Esophagus muscularis mucosa (tissue), 4 donors: ENCODE data around the gene COL5A2. TPM values are rescaled to one million over a fixed set of nuclear protein-coding genes. Genes with fewer than 3 reads are reported as not detected.

Experiments
- DNase-seq: peaks from one replicate; pipeline ENCODE4 v3.0.0-alpha.2; 2017; ENCODE audit errors: extremely low spot score
- H3K27ac ChIP-seq, 4 donors: fragments of 200-600 bp; sonication (generic); replicated peaks in 1 of 4; 1 replicate in 3 of 4; 2 replicates in 1 of 4; pipeline ENCODE4 v1.5.1; 2016 to 2019; ENCODE audit warnings: mild to moderate bottlenecking in 1 of 4
- H3K27me3 ChIP-seq, 4 donors: fragments of 200-600 bp; sonication (generic); one replicate each; pipeline versions ENCODE4 v1.5.1 to v1.6.0; 2016 to 2019
- H3K36me3 ChIP-seq, 4 donors: fragments of 200-600 bp; sonication (generic); one replicate each; pipeline ENCODE4 v1.5.1; 2016 to 2019
- H3K4me1 ChIP-seq, 4 donors: fragments of 200-600 bp; sonication (generic); one replicate each; pipeline ENCODE4 v1.5.1; 2016 to 2019
- H3K4me3 ChIP-seq, 4 donors: fragments of 200-600 bp; sonication (generic); 1 replicate in 2 of 4; 2 replicates in 2 of 4; pipeline ENCODE4 v1.5.1; 2016 to 2019; ENCODE audit warnings: mild to moderate bottlenecking in 4 of 4, moderate library complexity in 1 of 4
- H3K9me3 ChIP-seq, 4 donors: fragments of 200-600 bp; sonication (generic); 1 replicate in 3 of 4; 2 replicates in 1 of 4; pipeline ENCODE4 v1.5.1; 2016 to 2019
- CTCF ChIP-seq, 3 experiments: fragments of 200-600 bp in 2 of 3; fragments of 450-650 bp in 1 of 3; sonication (generic) in 2 of 3; IDR thresholded peaks; one replicate each; pipeline ENCODE4 v1.5.1; 2017 to 2019; ENCODE audit warnings: antibody characterized with exemption in 3 of 3, mild to moderate bottlenecking in 2 of 3, moderate library complexity in 1 of 3
- EP300 ChIP-seq: sonication (generic); formaldehyde crosslinking; IDR thresholded peaks from one replicate; pipeline ENCODE4 v1.6.1; 2017; ENCODE audit warnings: antibody characterized with exemption
- POLR2A ChIP-seq: fragments of 450-650 bp; IDR thresholded peaks from one replicate; pipeline ENCODE4 v1.6.1; 2017; ENCODE audit warnings: antibody characterized with exemption, moderate library complexity, mild to moderate bottlenecking, low read depth
- POLR2AphosphoS5 ChIP-seq, 2 donors: sonication (generic); formaldehyde crosslinking; IDR thresholded peaks; one replicate each; pipeline ENCODE4 v1.6.1; 2017; ENCODE audit warnings: antibody characterized with exemption in 2 of 2
- WGBS: methylation state at CpG from one replicate; pipeline ENCODE4 v1.1.5; 2018; 5-methylcytosine and 5-hydroxymethylcytosine counted together
- intact Hi-C: fragments of 100-400 bp; cut with DNase I; formaldehyde crosslinking; loops from one replicate; pipeline ENCODE4 v1.15.1; 2023
- total RNA-seq, 4 donors: library from RNA; depleted of rRNA; stranded (reverse); fragments of >200 nt; gene quantifications; one replicate each; pipeline versions ENCODE4 v1.1.0 to v1.2.1, GENCODE V29; 2016

Gene COL5A2
- total RNA-seq, 4 donors from 2014 or later: 49.9 to 68.5 (median 59.0) TPM

- intact Hi-C loops: no loop called here
- TF ChIP-seq EP300: no peak
- no peak for TF ChIP-seq CTCF (IDR thresholded peaks at IDR 0.05)
- TF ChIP-seq POLR2AphosphoS5 (IDR thresholded peaks at IDR 0.05): no peak
- no peak for TF ChIP-seq POLR2A
- no peak for DNase-seq
- no peaks in the 10 kb centered on the region for H3K27me3 ChIP-seq
- H3K4me3 ChIP-seq: no peak overlapping the region
- peaks cover 0 to 61% (median 22%) of the 10 kb centered on the region in 4 donors for H3K4me1 ChIP-seq
- H3K27ac ChIP-seq: no peak overlapping the region
- no peaks in the 10 kb centered on the region for H3K36me3 ChIP-seq
- H3K9me3 ChIP-seq: no peaks in the 10 kb centered on the region
- WGBS: 89% methylated on average over 1 of the region's 1 CpG
These were observed 23.8 kb downstream of the COL5A2 start for GRCh38 chr2:189155795-189156194.

- Histone ChIP-seq H3K36me3 (no peaks in the 10 kb centered on the region), H3K27ac (no peak overlapping the region), H3K9me3 (no peaks in the 10 kb centered on the region), H3K27me3 (no peaks in the 10 kb centered on the region), H3K4me1 (peaks cover 0 to 67% (median 31%) of the 10 kb centered on the region in 4 donors), H3K4me3 (no peak overlapping the region)
- 17% methylated on average over 2 of the region's 2 CpGs for WGBS
- DNase-seq: no peak
- no peak for TF ChIP-seq POLR2A
- TF ChIP-seq POLR2AphosphoS5 (IDR thresholded peaks at IDR 0.05): peak in 1 of 2 donors; percentile 25
- intact Hi-C loops: no loop called here
These were observed 25.9 kb downstream of the COL5A2 start for GRCh38 chr2:189153619-189154018.

DNA sequence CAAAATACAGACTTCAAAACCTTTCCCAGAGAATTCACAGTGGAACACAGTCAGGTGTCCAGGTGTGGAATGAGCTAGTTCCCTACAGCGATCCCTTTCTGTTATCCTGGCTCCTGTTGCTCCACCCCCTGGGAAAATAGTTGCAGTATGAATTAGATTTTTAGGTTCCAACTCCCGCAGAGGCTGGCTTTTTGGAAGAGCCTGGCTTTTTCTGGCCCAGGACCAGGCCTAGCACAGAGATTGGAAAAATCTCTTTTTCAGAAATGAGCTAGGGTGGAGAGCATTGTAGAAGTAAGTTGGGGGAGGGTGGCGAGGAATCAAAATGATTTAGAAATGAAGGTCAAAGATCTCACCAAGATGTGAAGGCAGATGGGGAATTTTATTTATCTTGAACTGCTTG lies 27.1 kb downstream of the COL5A2 start:
- WGBS: 53% methylated on average over 3 of the region's 3 CpGs
- Histone ChIP-seq H3K36me3 (no peaks in the 10 kb centered on the region), H3K9me3 (no peaks in the 10 kb centered on the region), H3K27me3 (no peaks in the 10 kb centered on the region), H3K4me1 (peaks cover 0 to 58% (median 31%) of the 10 kb centered on the region in 4 donors), H3K27ac (no peak overlapping the region), H3K4me3 (no peak overlapping the region)
- TF ChIP-seq EP300 (no peak), POLR2A (no peak), CTCF (IDR thresholded peaks at IDR 0.05) (no peak), POLR2AphosphoS5 (IDR thresholded peaks at IDR 0.05) (no peak)
- DNase-seq: no peak
- intact Hi-C loops: no loop called here

GRCh38 chr2:189151906-189152305 lies 27.7 kb downstream of the COL5A2 start:
- Histone ChIP-seq H3K27me3 (no peaks in the 10 kb centered on the region), H3K9me3 (no peaks in the 10 kb centered on the region), H3K4me3 (no peak overlapping the region), H3K36me3 (no peaks in the 10 kb centered on the region), H3K27ac (no peak overlapping the region), H3K4me1 (peaks cover 0 to 53% (median 31%) of the 10 kb centered on the region in 4 donors)
- TF ChIP-seq CTCF (IDR thresholded peaks at IDR 0.05) (no peak), POLR2A (no peak), EP300 (no peak)
- intact Hi-C loops: no loop called here
- DNase-seq: no peak

- Histone ChIP-seq H3K4me1 (peaks cover 0 to 55% (median 31%) of the 10 kb centered on the region in 4 donors), H3K9me3 (no peaks in the 10 kb centered on the region), H3K4me3 (no peak overlapping the region), H3K27ac (no peak overlapping the region), H3K27me3 (no peaks in the 10 kb centered on the region), H3K36me3 (no peaks in the 10 kb centered on the region)
- no peak for DNase-seq
- intact Hi-C loops: no loop called here
- 5% methylated on average over 2 of the region's 2 CpGs for WGBS
- TF ChIP-seq POLR2AphosphoS5 (IDR thresholded peaks at IDR 0.05) (no peak), EP300 (no peak), POLR2A (no peak), CTCF (IDR thresholded peaks at IDR 0.05) (no peak)
These were observed 29.5 kb downstream of the COL5A2 start for GRCh38 chr2:189150033-189150432.
